K562 (cell line): Measurements from ENCODE around the gene MEAK7. TPM values are rescaled to one million over a fixed set of nuclear protein-coding genes. Genes with fewer than 3 reads are reported as not detected.

ENCODE experiments used
- BMI1 ChIP-seq: fragments of 150-350 bp; IDR thresholded peaks from 2 replicates; pipeline ENCODE4 v1.6.1; 2014; ENCODE audit warnings: low read length
- BRCA1 ChIP-seq, 2 experiments: fragments of 450-650 bp in 1 of 2; sonication (generic) in 1 of 2; formaldehyde crosslinking in 1 of 2; IDR thresholded peaks; 2 replicates each; pipeline versions ENCODE4 v1.5.0 to v1.6.1; 2017 to 2020; ENCODE audit warnings: mild to moderate bottlenecking in 1 of 2, missing genetic modification reagents in 1 of 2
- E2F3 ChIP-seq: fragments of 250-450 bp; sonication (Bioruptor Pico); IDR thresholded peaks from 2 replicates; pipeline ENCODE4 v1.4.0; 2020; ENCODE audit warnings: mild to moderate bottlenecking
- NCOA1 ChIP-seq: fragments of 450-650 bp; IDR thresholded peaks from 2 replicates; pipeline ENCODE4 v1.6.1; 2016; ENCODE audit warnings: low read depth
- PREB ChIP-seq: sonication (generic); formaldehyde crosslinking; IDR thresholded peaks from 2 replicates; pipeline ENCODE4 v1.8.1; 2023; ENCODE audit warnings: mild to moderate bottlenecking, missing genetic modification reagents
- RUNX1 ChIP-seq: sonication (generic); IDR thresholded peaks from 2 replicates; pipeline ENCODE4 v1.6.1; 2016; ENCODE audit warnings: antibody characterized with exemption, low read depth
- SMAD2 ChIP-seq: fragments of 150-350 bp; IDR thresholded peaks from 2 replicates; pipeline ENCODE4 v1.6.1; 2014; ENCODE audit warnings: low read depth, mild to moderate bottlenecking, low read length
- SMAD4 ChIP-seq: fragments of 250-450 bp; sonication (Bioruptor Pico); conservative IDR thresholded peaks from 2 replicates; pipeline ENCODE4 v1.8.0; 2021; ENCODE audit warnings: inconsistent platforms, mild to moderate bottlenecking, moderate library complexity
- TFE3 ChIP-seq: fragments of 450-650 bp; formaldehyde crosslinking; IDR thresholded peaks from 2 replicates; pipeline ENCODE4 v1.4.0; 2020; ENCODE audit warnings: mild to moderate bottlenecking, mixed read lengths
- XRCC4 ChIP-seq: IDR thresholded peaks from one replicate; pipeline ENCODE4 v1.6.1; 2011; ENCODE audit not compliant: insufficient read depth, insufficient read length; ENCODE audit errors: extremely low read depth
- ZNF184 ChIP-seq: sonication (generic); formaldehyde crosslinking; IDR thresholded peaks from 2 replicates; pipeline ENCODE4 v1.5.0; 2020; ENCODE audit warnings: missing genetic modification reagents
- polyA plus RNA-seq, 8 experiments: library from polyadenylated mRNA; depleted of rRNA in 4 of 8; stranded (reverse) in 5 of 8; unstranded in 3 of 8; fragments of >200 nt; fragmentation: Nextera tagmentation in 2 of 8; fragmentation: Illumina TruSeq in 1 of 8; extraction: Ambion mirVana in 2 of 8; extraction: Trizol in 1 of 8; gene quantifications; 2 replicates each; pipeline versions ENCODE4 v1.2.1 to v1.2.3, GENCODE V29; 2011 to 2014; ENCODE audit warnings: inconsistent platforms in 1 of 8, missing spikeins in 1 of 8
- total RNA-seq, 7 experiments: library from RNA; depleted of rRNA in 6 of 7; stranded (reverse); fragments of >200 nt in 6 of 7; fragmentation: Illumina TruSeq in 2 of 7; extraction: Trizol in 2 of 7; gene quantifications; 2 replicates each; pipeline versions ENCODE4 v1.2.1 to v1.2.3, GENCODE V29; 2011 to 2021; ENCODE audit warnings: low replicate concordance in 1 of 7
- TF ChIP-seq, protein P1 (sequence below), 2 experiments: fragments of 150-350 bp in 1 of 2; IDR thresholded peaks; 2 replicates each; pipeline ENCODE4 v1.6.1; 2012 to 2016; ENCODE audit warnings: low read depth in 2 of 2, low read length in 2 of 2, mild to moderate bottlenecking in 1 of 2, moderate library complexity in 1 of 2
- TF ChIP-seq, protein P2 (sequence below): fragments of 250-450 bp; sonication (Bioruptor Pico); IDR thresholded peaks from 2 replicates; pipeline ENCODE4 v1.8.0; 2022; ENCODE audit warnings: moderate library complexity, mild to moderate bottlenecking, inconsistent platforms
- TF ChIP-seq, protein P3 (sequence below): conservative IDR thresholded peaks from 2 replicates; pipeline ENCODE4 v1.6.1; 2011; ENCODE audit warnings: low read depth, mild to moderate bottlenecking, low read length; ENCODE audit not compliant: control insufficient read depth
- TF ChIP-seq, protein P4 (sequence below), 2 experiments: fragments of 450-650 bp in 1 of 2; sonication (generic) in 1 of 2; formaldehyde crosslinking; conservative IDR thresholded peaks; 2 replicates each; pipeline versions ENCODE4 v1.4.0 to v1.8.1; 2020 to 2022; ENCODE audit warnings: mild to moderate bottlenecking in 1 of 2, missing genetic modification reagents in 1 of 2
- TF ChIP-seq, protein P5 (sequence below), 2 experiments: fragments of 450-650 bp; conservative IDR thresholded peaks; 2 replicates each; pipeline ENCODE4 v1.6.1; 2017; ENCODE audit warnings: mild to moderate bottlenecking in 2 of 2, moderate library complexity in 2 of 2

Gene MEAK7
- total and polyA plus RNA-seq, 9 of the 15 experiments (the other 6 are each of a cell fraction or from before 2014, with no cell fraction given), result 1.4 to 14.5 (median 6.3) TPM

- TF ChIP-seq, protein P1, sequence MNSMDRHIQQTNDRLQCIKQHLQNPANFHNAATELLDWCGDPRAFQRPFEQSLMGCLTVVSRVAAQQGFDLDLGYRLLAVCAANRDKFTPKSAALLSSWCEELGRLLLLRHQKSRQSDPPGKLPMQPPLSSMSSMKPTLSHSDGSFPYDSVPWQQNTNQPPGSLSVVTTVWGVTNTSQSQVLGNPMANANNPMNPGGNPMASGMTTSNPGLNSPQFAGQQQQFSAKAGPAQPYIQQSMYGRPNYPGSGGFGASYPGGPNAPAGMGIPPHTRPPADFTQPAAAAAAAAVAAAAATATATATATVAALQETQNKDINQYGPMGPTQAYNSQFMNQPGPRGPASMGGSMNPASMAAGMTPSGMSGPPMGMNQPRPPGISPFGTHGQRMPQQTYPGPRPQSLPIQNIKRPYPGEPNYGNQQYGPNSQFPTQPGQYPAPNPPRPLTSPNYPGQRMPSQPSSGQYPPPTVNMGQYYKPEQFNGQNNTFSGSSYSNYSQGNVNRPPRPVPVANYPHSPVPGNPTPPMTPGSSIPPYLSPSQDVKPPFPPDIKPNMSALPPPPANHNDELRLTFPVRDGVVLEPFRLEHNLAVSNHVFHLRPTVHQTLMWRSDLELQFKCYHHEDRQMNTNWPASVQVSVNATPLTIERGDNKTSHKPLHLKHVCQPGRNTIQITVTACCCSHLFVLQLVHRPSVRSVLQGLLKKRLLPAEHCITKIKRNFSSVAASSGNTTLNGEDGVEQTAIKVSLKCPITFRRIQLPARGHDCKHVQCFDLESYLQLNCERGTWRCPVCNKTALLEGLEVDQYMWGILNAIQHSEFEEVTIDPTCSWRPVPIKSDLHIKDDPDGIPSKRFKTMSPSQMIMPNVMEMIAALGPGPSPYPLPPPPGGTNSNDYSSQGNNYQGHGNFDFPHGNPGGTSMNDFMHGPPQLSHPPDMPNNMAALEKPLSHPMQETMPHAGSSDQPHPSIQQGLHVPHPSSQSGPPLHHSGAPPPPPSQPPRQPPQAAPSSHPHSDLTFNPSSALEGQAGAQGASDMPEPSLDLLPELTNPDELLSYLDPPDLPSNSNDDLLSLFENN (IDR thresholded peaks at IDR 0.05; ENCODE audit: low read depth in 2 of 2, low read length in 2 of 2), result peak in 1 of 2 experiments; percentile 38; a peak in 1 of 4 replicates
- TF ChIP-seq E2F3 (CRISPR knock-in tag) (0 out of 2 replicates have a peak, but pooled peaks have one; percentile 15), NCOA1 (no peak), RUNX1 (no peak), TFE3 (no peak), SMAD2 (no peak), ZNF184 (no peak), BRCA1 (IDR thresholded peaks at IDR 0.05) (no peak), BRCA1 (CRISPR knock-in tag; IDR thresholded peaks at IDR 0.05) (no peak), BMI1 (no peak), SMAD4 (CRISPR knock-in tag) (peak; percentile 92), PREB (CRISPR knock-in tag) (no peak), XRCC4 (no peak)
- TF ChIP-seq, protein P2, sequence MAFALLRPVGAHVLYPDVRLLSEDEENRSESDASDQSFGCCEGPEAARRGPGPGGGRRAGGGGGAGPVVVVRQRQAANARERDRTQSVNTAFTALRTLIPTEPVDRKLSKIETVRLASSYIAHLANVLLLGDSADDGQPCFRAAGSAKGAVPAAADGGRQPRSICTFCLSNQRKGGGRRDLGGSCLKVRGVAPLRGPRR, result no peak
- TF ChIP-seq, protein P3, sequence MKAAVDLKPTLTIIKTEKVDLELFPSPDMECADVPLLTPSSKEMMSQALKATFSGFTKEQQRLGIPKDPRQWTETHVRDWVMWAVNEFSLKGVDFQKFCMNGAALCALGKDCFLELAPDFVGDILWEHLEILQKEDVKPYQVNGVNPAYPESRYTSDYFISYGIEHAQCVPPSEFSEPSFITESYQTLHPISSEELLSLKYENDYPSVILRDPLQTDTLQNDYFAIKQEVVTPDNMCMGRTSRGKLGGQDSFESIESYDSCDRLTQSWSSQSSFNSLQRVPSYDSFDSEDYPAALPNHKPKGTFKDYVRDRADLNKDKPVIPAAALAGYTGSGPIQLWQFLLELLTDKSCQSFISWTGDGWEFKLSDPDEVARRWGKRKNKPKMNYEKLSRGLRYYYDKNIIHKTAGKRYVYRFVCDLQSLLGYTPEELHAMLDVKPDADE, result no peak
- TF ChIP-seq, protein P4, sequence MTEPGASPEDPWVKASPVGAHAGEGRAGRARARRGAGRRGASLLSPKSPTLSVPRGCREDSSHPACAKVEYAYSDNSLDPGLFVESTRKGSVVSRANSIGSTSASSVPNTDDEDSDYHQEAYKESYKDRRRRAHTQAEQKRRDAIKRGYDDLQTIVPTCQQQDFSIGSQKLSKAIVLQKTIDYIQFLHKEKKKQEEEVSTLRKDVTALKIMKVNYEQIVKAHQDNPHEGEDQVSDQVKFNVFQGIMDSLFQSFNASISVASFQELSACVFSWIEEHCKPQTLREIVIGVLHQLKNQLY (CRISPR knock-in tag; conservative IDR thresholded peaks at IDR 0.05), result no peak
- TF ChIP-seq, protein P5, sequence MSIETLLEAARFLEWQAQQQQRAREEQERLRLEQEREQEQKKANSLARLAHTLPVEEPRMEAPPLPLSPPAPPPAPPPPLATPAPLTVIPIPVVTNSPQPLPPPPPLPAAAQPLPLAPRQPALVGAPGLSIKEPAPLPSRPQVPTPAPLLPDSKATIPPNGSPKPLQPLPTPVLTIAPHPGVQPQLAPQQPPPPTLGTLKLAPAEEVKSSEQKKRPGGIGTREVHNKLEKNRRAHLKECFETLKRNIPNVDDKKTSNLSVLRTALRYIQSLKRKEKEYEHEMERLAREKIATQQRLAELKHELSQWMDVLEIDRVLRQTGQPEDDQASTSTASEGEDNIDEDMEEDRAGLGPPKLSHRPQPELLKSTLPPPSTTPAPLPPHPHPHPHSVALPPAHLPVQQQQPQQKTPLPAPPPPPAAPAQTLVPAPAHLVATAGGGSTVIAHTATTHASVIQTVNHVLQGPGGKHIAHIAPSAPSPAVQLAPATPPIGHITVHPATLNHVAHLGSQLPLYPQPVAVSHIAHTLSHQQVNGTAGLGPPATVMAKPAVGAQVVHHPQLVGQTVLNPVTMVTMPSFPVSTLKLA (conservative IDR thresholded peaks at IDR 0.05), result 0 out of 4 replicates have a peak, but pooled peaks of 1 of the 2 experiments have one; percentile 54
Observed at GRCh38 chr16:84537491-84538151, 33.2 kb upstream of the MEAK7 start (continued).
